ENCODE data around the gene BDKRB1.

BDKRB1 gene

DNA sequence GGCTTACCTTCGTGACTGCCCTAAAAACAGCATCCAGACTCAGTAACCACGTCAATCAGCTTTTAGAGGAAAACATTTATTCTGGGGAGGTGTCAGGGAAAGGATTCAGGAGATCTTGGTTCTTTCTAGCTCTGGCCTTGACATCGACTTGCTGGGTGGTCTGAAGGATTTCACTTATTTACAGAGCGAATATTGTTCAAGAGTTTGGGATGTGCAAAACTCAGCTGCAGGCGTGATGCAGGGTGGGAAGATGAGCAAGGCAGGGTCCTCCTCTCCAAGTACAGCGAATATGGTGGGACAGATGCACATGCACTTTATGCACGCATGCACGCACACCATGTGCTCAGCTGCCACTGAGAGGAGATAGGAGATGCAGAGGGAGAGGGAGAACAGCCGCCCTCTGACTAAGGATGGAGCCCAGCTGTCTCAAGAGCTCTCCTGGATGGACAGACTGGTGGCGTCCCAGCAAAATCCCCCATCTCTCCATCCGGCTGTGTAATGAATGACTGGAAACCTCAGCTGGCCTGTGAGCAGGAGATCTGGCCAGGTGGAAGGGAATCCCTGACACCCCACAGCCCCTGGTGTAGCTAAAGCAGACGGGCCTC lies 24.4 kb upstream of the BDKRB1 start:
- TF ChIP-seq, protein P1, sequence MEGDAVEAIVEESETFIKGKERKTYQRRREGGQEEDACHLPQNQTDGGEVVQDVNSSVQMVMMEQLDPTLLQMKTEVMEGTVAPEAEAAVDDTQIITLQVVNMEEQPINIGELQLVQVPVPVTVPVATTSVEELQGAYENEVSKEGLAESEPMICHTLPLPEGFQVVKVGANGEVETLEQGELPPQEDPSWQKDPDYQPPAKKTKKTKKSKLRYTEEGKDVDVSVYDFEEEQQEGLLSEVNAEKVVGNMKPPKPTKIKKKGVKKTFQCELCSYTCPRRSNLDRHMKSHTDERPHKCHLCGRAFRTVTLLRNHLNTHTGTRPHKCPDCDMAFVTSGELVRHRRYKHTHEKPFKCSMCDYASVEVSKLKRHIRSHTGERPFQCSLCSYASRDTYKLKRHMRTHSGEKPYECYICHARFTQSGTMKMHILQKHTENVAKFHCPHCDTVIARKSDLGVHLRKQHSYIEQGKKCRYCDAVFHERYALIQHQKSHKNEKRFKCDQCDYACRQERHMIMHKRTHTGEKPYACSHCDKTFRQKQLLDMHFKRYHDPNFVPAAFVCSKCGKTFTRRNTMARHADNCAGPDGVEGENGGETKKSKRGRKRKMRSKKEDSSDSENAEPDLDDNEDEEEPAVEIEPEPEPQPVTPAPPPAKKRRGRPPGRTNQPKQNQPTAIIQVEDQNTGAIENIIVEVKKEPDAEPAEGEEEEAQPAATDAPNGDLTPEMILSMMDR (conservative IDR thresholded peaks at IDR 0.05; ENCODE audit: control insufficient read depth, insufficient read depth, low read depth, low read length): no peak
- H3K4me3 ChIP-seq (ENCODE audit: control insufficient read depth, low read depth, low read length): no peak overlapping the region
- no peak for DNase-seq (ENCODE audit: low read depth)

DNA sequence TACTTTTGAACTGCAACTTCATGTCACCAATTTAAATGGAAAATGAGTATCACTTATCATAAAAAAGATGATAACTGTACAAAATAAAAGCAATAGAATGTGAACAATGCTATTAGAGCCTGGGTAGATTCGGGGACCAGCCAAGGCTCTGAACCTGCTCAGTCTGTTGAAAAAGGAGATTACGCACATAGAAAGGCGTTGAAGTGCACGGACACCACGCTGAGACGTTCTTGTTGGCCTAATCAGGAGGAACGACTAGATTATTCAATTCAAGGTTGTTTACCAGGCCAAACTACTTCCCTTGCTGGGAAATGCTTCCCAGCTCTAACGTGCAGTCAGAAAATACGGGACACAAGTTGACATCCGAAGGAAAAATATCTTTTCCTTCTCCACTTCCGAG lies 23.5 kb upstream of the BDKRB1 start:
- DNase-seq (ENCODE audit: low read depth): no peak
- no peak overlapping the region for H3K4me3 ChIP-seq (ENCODE audit: control insufficient read depth, low read depth, low read length)
- TF ChIP-seq, protein P1 (conservative IDR thresholded peaks at IDR 0.05; ENCODE audit: control insufficient read depth, insufficient read depth, low read depth, low read length): no peak

GRCh38 chr14:96233661-96234060 lies 22.3 kb upstream of the BDKRB1 start:
- TF ChIP-seq, protein P1 (conservative IDR thresholded peaks at IDR 0.05; ENCODE audit: control insufficient read depth, insufficient read depth, low read depth, low read length): no peak
- H3K4me3 ChIP-seq (ENCODE audit: control insufficient read depth, low read depth, low read length): no peak overlapping the region
- DNase-seq (ENCODE audit: low read depth): no peak

GRCh38 chr14:96235426-96235825 lies 20.6 kb upstream of the BDKRB1 start:
- DNase-seq (ENCODE audit: low read depth): no peak
- no peak overlapping the region for H3K4me3 ChIP-seq (ENCODE audit: control insufficient read depth, low read depth, low read length)
- TF ChIP-seq, protein P1 (conservative IDR thresholded peaks at IDR 0.05; ENCODE audit: control insufficient read depth, insufficient read depth, low read depth, low read length): no peak

- DNase-seq (ENCODE audit: low read depth): no peak
- TF ChIP-seq, protein P1 (conservative IDR thresholded peaks at IDR 0.05; ENCODE audit: control insufficient read depth, insufficient read depth, low read depth, low read length): no peak
- no peak overlapping the region for H3K4me3 ChIP-seq (ENCODE audit: control insufficient read depth, low read depth, low read length)
These were observed 18.4 kb upstream of the BDKRB1 start for GRCh38 chr14:96237641-96238040.

GRCh38 chr14:96238676-96239265 lies 17.2 kb upstream of the BDKRB1 start:
- no peak for DNase-seq (ENCODE audit: low read depth)
- TF ChIP-seq, protein P1 (conservative IDR thresholded peaks at IDR 0.05; ENCODE audit: control insufficient read depth, insufficient read depth, low read depth, low read length): no peak
- H3K4me3 ChIP-seq (ENCODE audit: control insufficient read depth, low read depth, low read length): no peak overlapping the region
